Gastroesophageal sphincter (tissue), 4 donors: Measurements from ENCODE around the gene MMGT1. TPM values are rescaled to one million over a fixed set of nuclear protein-coding genes. Genes with fewer than 3 reads are reported as not detected.
A peak's percentile ranks its signal among the peaks of the same experiment; 100 is the strongest.

Source experiments
- ATAC-seq: fragments of 150-250 bp; one replicate; pipeline ENCODE4 v1.9.1; 2016; ENCODE audit warnings: mild to moderate bottlenecking, moderate library complexity
- H3K27ac ChIP-seq, 4 donors: fragments of 200-600 bp; sonication (generic) in 3 of 4; 1 replicate in 3 of 4; 2 replicates in 1 of 4; pipeline ENCODE4 v1.5.1; 2016 to 2019
- H3K27me3 ChIP-seq: fragments of 200-600 bp; sonication (generic); one replicate; pipeline ENCODE4 v1.5.1; 2019
- H3K36me3 ChIP-seq, 2 donors: fragments of 200-600 bp; sonication (generic); one replicate each; pipeline ENCODE4 v1.5.1; 2019; ENCODE audit warnings: control low read depth in 1 of 2
- H3K4me1 ChIP-seq, 3 donors: fragments of 200-600 bp; sonication (generic); 1 replicate in 2 of 3; 2 replicates in 1 of 3; pipeline ENCODE4 v1.5.1; 2016 to 2019; ENCODE audit warnings: control low read depth in 2 of 3
- H3K4me3 ChIP-seq, 2 donors: fragments of 200-600 bp; sonication (generic); one replicate each; pipeline ENCODE4 v1.5.1; 2019; ENCODE audit warnings: mild to moderate bottlenecking in 1 of 2, moderate library complexity in 1 of 2
- H3K9me3 ChIP-seq, 3 donors: fragments of 200-600 bp; sonication (generic); one replicate each; pipeline ENCODE4 v1.5.1; 2017 to 2019; ENCODE audit warnings: control low read depth in 2 of 3
- CTCF ChIP-seq, 4 experiments: fragments of 200-600 bp in 2 of 4; fragments of 450-650 bp in 2 of 4; sonication (generic) in 1 of 4; IDR thresholded peaks; one replicate each; pipeline ENCODE4 v1.5.1; 2017 to 2019; ENCODE audit warnings: antibody characterized with exemption in 4 of 4, mild to moderate bottlenecking in 2 of 4, moderate library complexity in 2 of 4
- EP300 ChIP-seq: sonication (generic); formaldehyde crosslinking; IDR thresholded peaks from one replicate; pipeline ENCODE4 v1.6.1; 2017; ENCODE audit warnings: antibody characterized with exemption, mild to moderate bottlenecking
- POLR2A ChIP-seq, 2 donors: fragments of 450-650 bp; IDR thresholded peaks; one replicate each; pipeline ENCODE4 v1.6.1; 2017; ENCODE audit warnings: antibody characterized with exemption in 2 of 2, mild to moderate bottlenecking in 2 of 2, moderate library complexity in 1 of 2
- POLR2AphosphoS5 ChIP-seq: sonication (generic); formaldehyde crosslinking; IDR thresholded peaks from one replicate; pipeline ENCODE4 v1.6.1; 2017; ENCODE audit warnings: antibody characterized with exemption
- WGBS, 2 donors: methylation state at CpG; one replicate each; pipeline ENCODE4 v1.1.5; 2018; ENCODE audit warnings: low coverage in 1 of 2; 5-methylcytosine and 5-hydroxymethylcytosine counted together
- total RNA-seq, 4 donors: library from RNA; depleted of rRNA; stranded (reverse); fragments of >200 nt; gene quantifications; one replicate each; pipeline ENCODE4 v1.1.0, GENCODE V29; 2016

MMGT1 gene
- total RNA-seq, 4 donors from 2014 or later: 33.0 to 43.9 (median 40.6) TPM

- H3K36me3 ChIP-seq: no peaks in the 10 kb centered on the region
- no peaks in the 10 kb centered on the region for H3K9me3 ChIP-seq
- H3K27ac ChIP-seq: no peak overlapping the region
- no peaks in the 10 kb centered on the region for H3K27me3 ChIP-seq
- WGBS, 2 donors: 90 to 100% methylated on average over 1 of the region's 1 CpG
- no peak for TF ChIP-seq POLR2AphosphoS5
- TF ChIP-seq POLR2A (IDR thresholded peaks at IDR 0.05): no peak
- no peak for TF ChIP-seq CTCF (IDR thresholded peaks at IDR 0.05)
- TF ChIP-seq EP300: no peak
- no peak overlapping the region for H3K4me3 ChIP-seq
- no peak for ATAC-seq
- H3K4me1 ChIP-seq: peaks cover 0 to 26% (median 0%) of the 10 kb centered on the region in 3 donors
These were observed 1.6 kb upstream of the MMGT1 start for GRCh38 chrX:135975421-135975820.

GRCh38 chrX:135974279-135974856 is 580 bp upstream of the MMGT1 start:
- Histone ChIP-seq H3K27me3 (no peaks in the 10 kb centered on the region), H3K36me3 (no peaks in the 10 kb centered on the region), H3K4me3 (peak overlapping the region; percentile 30 to 49), H3K4me1 (peaks cover 0 to 26% (median 0%) of the 10 kb centered on the region in 3 donors), H3K9me3 (no peaks in the 10 kb centered on the region), H3K27ac (peak overlapping the region; percentile 63 to 87 (median 76))
- TF ChIP-seq POLR2AphosphoS5 (no peak), EP300 (no peak), POLR2A (IDR thresholded peaks at IDR 0.05) (no peak), CTCF (IDR thresholded peaks at IDR 0.05) (no peak)
- peak; percentile 51 for ATAC-seq
- WGBS, 2 donors: 0 to 13% methylated on average over 5 to 14 of the region's 32 CpGs

GRCh38 chrX:135973025-135973547 is 702 bp downstream of the MMGT1 start:
- Histone ChIP-seq H3K27me3 (no peaks in the 10 kb centered on the region), H3K4me1 (peaks cover 0 to 26% (median 0%) of the 10 kb centered on the region in 3 donors), H3K9me3 (no peaks in the 10 kb centered on the region), H3K4me3 (peak overlapping the region; percentile 70 to 99), H3K27ac (peak overlapping the region; percentile 85 to 98 (median 90)), H3K36me3 (no peaks in the 10 kb centered on the region)
- ATAC-seq: peak; percentile 5
- 0 to 16% methylated on average over 5 to 7 of the region's 10 CpGs for WGBS, 2 donors
- TF ChIP-seq EP300: no peak
- no peak for TF ChIP-seq POLR2AphosphoS5
- no peak for TF ChIP-seq POLR2A (IDR thresholded peaks at IDR 0.05)
- TF ChIP-seq CTCF (IDR thresholded peaks at IDR 0.05): no peak

GRCh38 chrX:135951291-135951690 is 22.5 kb downstream of the MMGT1 start:
- no peaks in the 10 kb centered on the region for H3K27me3 ChIP-seq
- TF ChIP-seq EP300: no peak
- no peak for TF ChIP-seq POLR2AphosphoS5
- no peak for TF ChIP-seq CTCF (IDR thresholded peaks at IDR 0.05)
- TF ChIP-seq POLR2A (IDR thresholded peaks at IDR 0.05): no peak
- H3K27ac ChIP-seq: no peak overlapping the region
- ATAC-seq: no peak
- 66 to 71% methylated on average over 2 to 3 of the region's 4 CpGs for WGBS, 2 donors
- H3K4me3 ChIP-seq: no peak overlapping the region
- no peaks in the 10 kb centered on the region for H3K9me3 ChIP-seq
- no peaks in the 10 kb centered on the region for H3K4me1 ChIP-seq
- no peaks in the 10 kb centered on the region for H3K36me3 ChIP-seq

GRCh38 chrX:135944486-135944885 is 29.3 kb downstream of the MMGT1 start:
- H3K27me3 ChIP-seq: no peaks in the 10 kb centered on the region
- no peaks in the 10 kb centered on the region for H3K4me1 ChIP-seq
- WGBS, 2 donors: 63 to 89% methylated on average over 2 of the region's 2 CpGs
- H3K36me3 ChIP-seq: no peaks in the 10 kb centered on the region
- no peak overlapping the region for H3K27ac ChIP-seq
- TF ChIP-seq POLR2AphosphoS5: no peak
- TF ChIP-seq CTCF (IDR thresholded peaks at IDR 0.05): no peak
- TF ChIP-seq EP300: no peak
- TF ChIP-seq POLR2A (IDR thresholded peaks at IDR 0.05): no peak
- ATAC-seq: no peak
- no peaks in the 10 kb centered on the region for H3K9me3 ChIP-seq
- no peak overlapping the region for H3K4me3 ChIP-seq
